GM18502 (cell line): Measurements from ENCODE around the gene INTS4.
"Not testable (repeated sequence)": the region's sequence is repeated elsewhere in the genome, so short reads cannot be mapped to it uniquely, and the experiment has no call there.

Experiments used
- ATAC-seq: cut with Tn5 transposase; IDR thresholded peaks from one replicate; pipeline ENCODE4 v1.9.1; 2021; ENCODE audit warnings: mild to moderate bottlenecking; ENCODE audit not compliant: unreplicated experiment, poor library complexity

INTS4 gene

GRCh38 chr11:77884186-77884828 lies 110.2 kb downstream of the INTS4 start:
- ATAC-seq, result no peak

GRCh38 chr11:77883775-77884174 lies 110.7 kb downstream of the INTS4 start:
- no peak for ATAC-seq

GRCh38 chr11:77882396-77882795 lies 112.1 kb downstream of the INTS4 start:
- ATAC-seq, result no peak

GRCh38 chr11:77879218-77879617 lies 115.2 kb downstream of the INTS4 start:
- ATAC-seq, result no peak

GRCh38 chr11:77878247-77878646 lies 116.2 kb downstream of the INTS4 start:
- not testable (repeated sequence) for ATAC-seq

- no peak for ATAC-seq
Measured at GRCh38 chr11:77876045-77876444, 118.4 kb downstream of the INTS4 start.

- ATAC-seq, result no peak
Measured at GRCh38 chr11:77874206-77874605, 120.3 kb downstream of the INTS4 start.

- ATAC-seq, result no peak
Measured at GRCh38 chr11:77873345-77873744, 121.1 kb downstream of the INTS4 start.

- no peak for ATAC-seq
Measured at GRCh38 chr11:77871855-77872254, 122.6 kb downstream of the INTS4 start.

- no peak for ATAC-seq
Measured at GRCh38 chr11:77868744-77869143, 125.7 kb downstream of the INTS4 start.

- no peak for ATAC-seq
Measured at GRCh38 chr11:77866336-77866735, 128.1 kb downstream of the INTS4 start.

- ATAC-seq, result no peak
Measured at GRCh38 chr11:77865805-77866204, 128.7 kb downstream of the INTS4 start.

GRCh38 chr11:77861444-77861843 lies 133.0 kb downstream of the INTS4 start:
- ATAC-seq, result not testable (repeated sequence)

- not testable (repeated sequence) for ATAC-seq
Measured at GRCh38 chr11:77857906-77858457, 136.5 kb downstream of the INTS4 start.

- no peak for ATAC-seq
Measured at GRCh38 chr11:77854838-77855237, 139.6 kb downstream of the INTS4 start.

GRCh38 chr11:77851503-77851902 lies 143.0 kb downstream of the INTS4 start:
- ATAC-seq, result no peak

GRCh38 chr11:77843700-77844099 lies 150.8 kb downstream of the INTS4 start:
- ATAC-seq, result not testable (repeated sequence)

- no peak for ATAC-seq
Measured at GRCh38 chr11:77842441-77843121, 151.9 kb downstream of the INTS4 start.

- no peak for ATAC-seq
Measured at GRCh38 chr11:77833302-77833701, 161.2 kb downstream of the INTS4 start.

GRCh38 chr11:77828926-77829325 lies 165.5 kb downstream of the INTS4 start:
- no peak for ATAC-seq
